Sigmoid colon (tissue), 4 donors: ENCODE results near the gene UBE2Q2.
"Not testable (repeated sequence)": the region's sequence is repeated elsewhere in the genome, so short reads cannot be mapped to it uniquely, and the experiment has no call there.

Source experiments
- EP300 ChIP-seq, 4 donors: sonication (generic); formaldehyde crosslinking; IDR thresholded peaks; one replicate each; pipeline ENCODE4 v1.6.1; 2017; ENCODE audit warnings: antibody characterized with exemption in 4 of 4
- POLR2A ChIP-seq, 2 donors: fragments of 450-650 bp; IDR thresholded peaks; one replicate each; pipeline ENCODE4 v1.6.1; 2016; ENCODE audit warnings: antibody characterized with exemption in 2 of 2, mild to moderate bottlenecking in 2 of 2, moderate library complexity in 2 of 2
- TF ChIP-seq, protein P1 (sequence below), 4 experiments: fragments of 450-650 bp in 3 of 4; fragments of 200-600 bp in 1 of 4; IDR thresholded peaks; one replicate each; pipeline ENCODE4 v1.5.1; 2016 to 2019; ENCODE audit warnings: antibody characterized with exemption in 4 of 4, mild to moderate bottlenecking in 3 of 4, moderate library complexity in 2 of 4

DNA sequence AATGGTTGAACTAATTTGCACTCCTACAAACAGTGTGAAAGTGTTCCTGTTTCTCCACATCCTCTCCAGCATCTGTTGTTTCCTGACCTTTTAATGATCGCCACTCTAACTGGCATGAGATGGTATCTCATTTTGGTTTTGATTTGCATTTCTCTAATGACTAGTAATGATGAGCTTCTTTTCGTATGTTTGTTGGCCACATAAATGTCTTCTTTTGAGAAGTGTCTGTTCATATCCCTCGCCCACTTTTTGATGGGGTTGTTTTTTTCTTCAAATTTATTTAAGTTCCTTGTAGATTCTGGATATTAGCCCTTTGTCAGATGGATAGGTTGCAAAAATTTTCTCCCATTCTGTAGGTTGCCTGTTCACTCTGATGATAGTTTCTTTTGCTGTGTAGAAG lies 67.1 kb downstream of the UBE2Q2 start:
- TF ChIP-seq POLR2A, EP300 (IDR thresholded peaks at IDR 0.05): not testable (repeated sequence)
- TF ChIP-seq, protein P1, sequence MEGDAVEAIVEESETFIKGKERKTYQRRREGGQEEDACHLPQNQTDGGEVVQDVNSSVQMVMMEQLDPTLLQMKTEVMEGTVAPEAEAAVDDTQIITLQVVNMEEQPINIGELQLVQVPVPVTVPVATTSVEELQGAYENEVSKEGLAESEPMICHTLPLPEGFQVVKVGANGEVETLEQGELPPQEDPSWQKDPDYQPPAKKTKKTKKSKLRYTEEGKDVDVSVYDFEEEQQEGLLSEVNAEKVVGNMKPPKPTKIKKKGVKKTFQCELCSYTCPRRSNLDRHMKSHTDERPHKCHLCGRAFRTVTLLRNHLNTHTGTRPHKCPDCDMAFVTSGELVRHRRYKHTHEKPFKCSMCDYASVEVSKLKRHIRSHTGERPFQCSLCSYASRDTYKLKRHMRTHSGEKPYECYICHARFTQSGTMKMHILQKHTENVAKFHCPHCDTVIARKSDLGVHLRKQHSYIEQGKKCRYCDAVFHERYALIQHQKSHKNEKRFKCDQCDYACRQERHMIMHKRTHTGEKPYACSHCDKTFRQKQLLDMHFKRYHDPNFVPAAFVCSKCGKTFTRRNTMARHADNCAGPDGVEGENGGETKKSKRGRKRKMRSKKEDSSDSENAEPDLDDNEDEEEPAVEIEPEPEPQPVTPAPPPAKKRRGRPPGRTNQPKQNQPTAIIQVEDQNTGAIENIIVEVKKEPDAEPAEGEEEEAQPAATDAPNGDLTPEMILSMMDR (IDR thresholded peaks at IDR 0.05): not testable (repeated sequence)
